ENCODE data around the gene MCC. TPM values are rescaled to one million over a fixed set of nuclear protein-coding genes. Genes with fewer than 3 reads are reported as not detected.

MCC gene
- polyA plus RNA-seq, 3 donors from 2014 or later = 0.53 to 1.2 (median 0.63) TPM

DNA sequence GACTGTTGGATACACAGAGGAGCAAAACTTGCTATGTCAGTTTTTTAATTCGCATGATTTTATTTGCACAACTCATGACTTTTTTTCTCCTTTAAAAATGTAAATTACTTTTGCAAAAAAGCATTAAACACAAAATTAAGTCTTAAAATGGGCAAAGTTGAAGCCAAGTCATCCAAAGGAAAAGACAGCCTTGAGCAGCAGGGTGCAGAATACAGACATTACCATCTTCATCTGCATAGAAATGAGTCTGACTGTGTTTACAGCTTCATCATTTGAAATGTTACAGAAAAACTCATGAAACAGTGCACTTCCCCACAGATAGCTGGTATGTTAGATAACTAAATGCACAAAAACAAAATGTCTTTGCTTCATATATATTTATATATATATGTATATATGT, 154.8 kb downstream of the MCC start:
- no peak for DNase-seq
- Mint-ChIP-seq H3K4me1 (peaks cover 9 to 11% of the 10 kb centered on the region in 2 donors), H3K27me3 (ENCODE audit: low read depth in 3 of 3) (peaks cover 0 to 5% (median 3%) of the 10 kb centered on the region in 3 donors), H3K36me3 (no peaks in the 10 kb centered on the region), H3K4me3 (no peak overlapping the region), H3K27ac (no peak overlapping the region), H3K9me3 (peaks cover 0 to 2% (median 0%) of the 10 kb centered on the region in 6 donors)

DNA sequence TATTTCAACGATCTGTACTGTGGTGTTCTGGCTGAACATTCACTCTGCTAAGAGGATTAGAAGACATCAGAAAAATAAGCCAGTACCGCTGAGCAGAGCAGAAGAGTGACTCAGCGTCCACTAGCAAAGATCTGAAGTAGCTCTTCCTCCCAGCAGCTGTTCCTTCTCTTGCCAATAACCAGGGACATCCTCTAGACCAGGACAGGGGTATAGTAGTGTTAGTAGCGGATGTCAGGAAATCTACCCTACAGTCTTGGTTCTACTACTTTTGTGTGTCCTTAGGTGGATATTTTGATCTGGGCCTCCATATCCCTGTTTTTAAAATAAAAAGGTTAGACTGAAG, 157.1 kb downstream of the MCC start:
- H3K27me3 Mint-ChIP-seq (ENCODE audit: low read depth in 3 of 3) = peaks cover 0 to 5% (median 3%) of the 10 kb centered on the region in 3 donors
- H3K27ac Mint-ChIP-seq = no peak overlapping the region
- DNase-seq = no peak
- no peaks in the 10 kb centered on the region for H3K36me3 Mint-ChIP-seq
- no peaks in the 10 kb centered on the region for H3K9me3 Mint-ChIP-seq
- H3K4me1 Mint-ChIP-seq = peaks cover 9 to 11% of the 10 kb centered on the region in 2 donors
- no peak overlapping the region for H3K4me3 Mint-ChIP-seq

DNA sequence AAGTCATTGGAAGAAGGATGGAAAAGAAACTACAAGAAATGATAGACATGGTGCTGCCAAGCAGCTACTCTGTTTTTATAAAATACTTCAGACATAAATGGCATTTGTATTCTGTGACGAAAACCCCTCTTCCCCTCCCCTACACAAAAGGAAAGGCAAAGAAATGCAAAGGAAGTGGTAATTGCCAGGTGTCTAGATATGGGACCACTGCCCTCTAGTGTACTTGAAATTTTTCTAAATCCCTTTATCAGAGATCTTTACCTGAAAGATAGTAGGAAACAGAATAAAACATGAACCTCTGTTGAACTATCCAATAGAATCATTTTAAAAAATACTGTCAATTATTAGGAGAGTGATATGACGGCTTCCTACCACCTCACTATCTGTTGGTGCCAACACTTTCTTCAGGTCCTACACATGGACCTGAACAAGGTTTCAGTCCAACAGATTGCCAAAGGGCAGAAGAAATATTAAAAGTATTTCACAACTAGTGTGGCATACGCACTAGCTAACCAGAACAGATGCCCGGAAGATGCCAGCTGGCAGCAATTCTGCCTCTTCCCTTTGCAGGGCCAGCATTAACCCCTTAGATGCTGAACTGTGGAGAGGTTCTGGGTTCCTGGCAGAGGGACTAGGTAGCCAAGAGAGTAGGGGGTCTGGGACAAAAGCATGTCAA, 157.6 kb downstream of the MCC start:
- no peaks in the 10 kb centered on the region for H3K36me3 Mint-ChIP-seq
- H3K27me3 Mint-ChIP-seq (ENCODE audit: low read depth in 3 of 3) = peaks cover 0 to 5% (median 3%) of the 10 kb centered on the region in 3 donors
- no peaks in the 10 kb centered on the region for H3K9me3 Mint-ChIP-seq
- no peak overlapping the region for H3K27ac Mint-ChIP-seq
- DNase-seq = peak; percentile 24 to 36 (median 27)
- H3K4me1 Mint-ChIP-seq = peaks cover 9 to 11% of the 10 kb centered on the region in 2 donors
- peak overlapping the region in 4 of 5 donors; percentile 4 to 39 (median 33) for H3K4me3 Mint-ChIP-seq

DNA sequence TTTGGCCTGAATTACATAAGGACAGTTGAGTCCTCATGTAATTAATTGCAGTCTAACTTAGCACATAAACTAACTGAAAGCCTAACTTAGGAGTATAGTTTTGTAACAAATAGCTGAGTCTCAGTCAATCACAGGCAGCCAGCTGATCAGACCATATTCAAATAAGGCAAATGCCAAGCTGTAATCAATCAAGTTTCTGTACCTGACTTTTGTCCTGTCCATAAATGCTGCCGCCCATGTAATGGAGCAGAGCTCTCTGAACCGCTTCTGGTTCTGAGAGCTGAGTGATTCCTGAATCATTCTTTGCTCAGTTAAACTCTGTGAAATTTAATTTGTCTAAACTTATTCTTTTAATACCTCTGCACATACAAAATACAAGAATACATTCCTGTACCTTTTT, 158.3 kb downstream of the MCC start:
- peak overlapping the region in 1 of 6 donors; percentile 46 for H3K27ac Mint-ChIP-seq
- H3K9me3 Mint-ChIP-seq = no peaks in the 10 kb centered on the region
- no peaks in the 10 kb centered on the region for H3K36me3 Mint-ChIP-seq
- no peak for DNase-seq
- peak overlapping the region in 2 of 5 donors; percentile 30 to 36 for H3K4me3 Mint-ChIP-seq
- H3K27me3 Mint-ChIP-seq (ENCODE audit: low read depth in 3 of 3) = peaks cover 0 to 5% (median 3%) of the 10 kb centered on the region in 3 donors
- H3K4me1 Mint-ChIP-seq = peaks cover 9 to 11% of the 10 kb centered on the region in 2 donors

GRCh38 chr5:113325054-113325453, 163.2 kb downstream of the MCC start:
- Mint-ChIP-seq H3K27me3 (ENCODE audit: low read depth in 3 of 3) (no peaks in the 10 kb centered on the region), H3K4me1 (peaks cover 0 to under 1% of the 10 kb centered on the region in 2 donors), H3K27ac (no peak overlapping the region), H3K9me3 (no peaks in the 10 kb centered on the region), H3K4me3 (no peak overlapping the region), H3K36me3 (no peaks in the 10 kb centered on the region)
- no peak for DNase-seq

DNA sequence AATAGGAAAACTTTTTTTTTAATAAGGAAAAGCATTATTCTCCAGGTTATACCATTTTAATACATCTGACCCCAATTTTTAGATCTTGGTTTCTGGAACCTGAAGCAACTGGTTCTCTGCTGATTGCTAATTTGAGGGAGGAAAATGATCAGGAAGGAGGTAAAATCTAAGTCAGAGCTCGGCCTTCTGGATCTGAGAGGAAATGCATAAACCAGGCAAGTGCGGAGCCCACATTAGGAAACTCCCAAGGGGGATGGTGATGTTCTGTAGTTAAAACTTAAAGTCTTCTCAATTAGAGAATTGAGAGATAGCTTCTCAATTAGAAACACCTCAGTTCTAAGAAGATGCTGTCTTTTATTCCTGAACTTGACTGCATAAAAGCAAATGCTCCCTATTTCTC, 167.0 kb downstream of the MCC start:
- no peak overlapping the region for H3K27ac Mint-ChIP-seq
- no peaks in the 10 kb centered on the region for H3K27me3 Mint-ChIP-seq (ENCODE audit: low read depth in 3 of 3)
- DNase-seq = no peak
- no peaks in the 10 kb centered on the region for H3K36me3 Mint-ChIP-seq
- H3K4me3 Mint-ChIP-seq = no peak overlapping the region
- no peaks in the 10 kb centered on the region for H3K9me3 Mint-ChIP-seq
- H3K4me1 Mint-ChIP-seq = no peaks in the 10 kb centered on the region

DNA sequence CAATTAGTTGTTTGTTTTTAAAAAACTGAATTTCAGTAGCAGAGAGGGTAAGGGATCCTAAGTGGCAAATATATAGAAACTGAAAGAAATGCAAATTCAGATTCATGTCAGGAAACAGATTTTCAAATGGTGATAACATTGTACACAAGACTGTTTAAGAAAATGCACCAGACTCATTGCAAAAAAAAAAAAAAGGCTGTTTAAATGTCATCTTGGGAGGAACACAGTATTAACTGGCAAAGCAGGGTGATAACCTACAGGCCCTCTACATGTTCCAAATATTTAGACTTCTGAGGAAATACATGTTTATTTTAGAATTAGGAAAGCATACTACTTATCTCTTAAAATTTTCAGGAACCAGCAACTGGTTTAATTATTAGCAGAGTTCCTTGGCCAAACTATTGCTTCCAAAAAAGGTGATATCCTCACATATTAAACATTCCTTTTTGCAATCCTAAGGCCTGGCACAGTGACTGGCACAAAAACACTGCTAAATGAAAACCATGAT, 167.9 kb downstream of the MCC start:
- no peaks in the 10 kb centered on the region for H3K36me3 Mint-ChIP-seq
- no peaks in the 10 kb centered on the region for H3K27me3 Mint-ChIP-seq (ENCODE audit: low read depth in 3 of 3)
- H3K27ac Mint-ChIP-seq = no peak overlapping the region
- no peak overlapping the region for H3K4me3 Mint-ChIP-seq
- no peaks in the 10 kb centered on the region for H3K4me1 Mint-ChIP-seq
- H3K9me3 Mint-ChIP-seq = no peaks in the 10 kb centered on the region
- no peak for DNase-seq

DNA sequence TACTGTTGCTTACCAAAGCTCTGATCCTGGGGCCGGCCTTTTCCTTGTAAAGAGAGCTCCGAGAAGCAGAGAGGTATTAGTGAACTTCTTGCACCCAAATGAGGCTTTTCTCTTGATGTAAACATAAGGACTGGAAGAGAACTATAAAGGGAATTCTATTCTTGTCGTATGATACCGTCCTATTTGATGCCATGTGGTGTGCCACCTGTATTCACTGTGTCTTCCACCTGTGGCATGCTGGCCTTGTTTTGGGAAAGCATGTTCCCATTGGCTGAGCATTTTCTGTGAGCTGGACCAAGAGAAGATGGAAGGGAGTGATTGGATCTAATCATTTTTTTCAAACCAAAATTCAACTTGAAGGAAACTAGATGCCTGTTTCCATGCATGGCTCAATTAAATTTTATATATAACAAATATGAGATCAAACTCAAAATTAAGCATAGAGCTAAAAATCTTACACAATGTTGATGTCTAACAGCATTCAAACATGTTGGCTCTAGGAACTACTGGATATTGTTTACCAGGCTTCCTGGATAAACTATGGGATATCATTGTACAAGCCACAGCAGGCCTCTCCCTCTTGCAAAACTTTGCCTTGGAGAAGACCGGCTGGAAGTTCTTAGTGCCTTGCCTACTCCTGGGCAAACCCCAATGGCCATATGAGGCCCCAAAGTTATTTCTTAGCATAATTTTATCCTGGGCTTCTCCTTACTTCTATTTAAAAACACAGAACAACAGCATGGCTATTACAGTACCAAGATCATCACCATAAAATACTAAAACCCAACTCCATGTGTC, 168.8 kb downstream of the MCC start:
- no peak overlapping the region for H3K4me3 Mint-ChIP-seq
- H3K27ac Mint-ChIP-seq = no peak overlapping the region
- no peaks in the 10 kb centered on the region for H3K9me3 Mint-ChIP-seq

GRCh38 chr5:113317636-113318035, 170.6 kb downstream of the MCC start:
- no peak overlapping the region for H3K4me3 Mint-ChIP-seq
- peaks cover 0 to 2% (median 0%) of the 10 kb centered on the region in 3 donors for H3K27me3 Mint-ChIP-seq (ENCODE audit: low read depth in 3 of 3)
- H3K4me1 Mint-ChIP-seq = no peaks in the 10 kb centered on the region
- H3K27ac Mint-ChIP-seq = no peak overlapping the region
- no peaks in the 10 kb centered on the region for H3K9me3 Mint-ChIP-seq
- H3K36me3 Mint-ChIP-seq = no peaks in the 10 kb centered on the region
- no peak for DNase-seq

More for the DNA sequence above, 168.8 kb downstream of the MCC start:
- Mint-ChIP-seq H3K27me3 (ENCODE audit: low read depth in 3 of 3) (no peaks in the 10 kb centered on the region), H3K4me1 (no peaks in the 10 kb centered on the region), H3K36me3 (no peaks in the 10 kb centered on the region)
- DNase-seq = no peak

GRCh38 chr5:113311301-113311700, 177.0 kb downstream of the MCC start:
- no peaks in the 10 kb centered on the region for H3K4me1 Mint-ChIP-seq

GRCh38 chr5:113302120-113302519, 186.1 kb downstream of the MCC start:
- Mint-ChIP-seq H3K27ac (no peak overlapping the region), H3K4me1 (no peaks in the 10 kb centered on the region), H3K9me3 (no peaks in the 10 kb centered on the region), H3K4me3 (no peak overlapping the region), H3K27me3 (ENCODE audit: low read depth in 3 of 3) (peaks cover 0 to 18% (median 7%) of the 10 kb centered on the region in 3 donors), H3K36me3 (peaks cover 0 to 4% (median 0%) of the 10 kb centered on the region in 3 donors)
- DNase-seq = no peak

More at GRCh38 chr5:113311301-113311700, 177.0 kb downstream of the MCC start:
- peaks cover 0 to 16% (median 2%) of the 10 kb centered on the region in 3 donors for H3K27me3 Mint-ChIP-seq (ENCODE audit: low read depth in 3 of 3)
- H3K9me3 Mint-ChIP-seq = peaks cover 0 to 1% (median 0%) of the 10 kb centered on the region in 6 donors
- no peak overlapping the region for H3K27ac Mint-ChIP-seq
- H3K4me3 Mint-ChIP-seq = no peak overlapping the region
- H3K36me3 Mint-ChIP-seq = no peaks in the 10 kb centered on the region
- DNase-seq = no peak

- Mint-ChIP-seq H3K27me3 (ENCODE audit: low read depth in 3 of 3) (peaks cover 2 to 12% (median 11%) of the 10 kb centered on the region in 3 donors), H3K9me3 (no peaks in the 10 kb centered on the region), H3K4me3 (no peak overlapping the region), H3K27ac (no peak overlapping the region), H3K36me3 (peaks cover 0 to 4% (median 0%) of the 10 kb centered on the region in 3 donors), H3K4me1 (peaks cover 5 to 9% of the 10 kb centered on the region in 2 donors)
- DNase-seq = no peak
Observed at GRCh38 chr5:113299591-113299990, 188.7 kb downstream of the MCC start.

GRCh38 chr5:113296676-113297075, 191.6 kb downstream of the MCC start:
- Mint-ChIP-seq H3K27me3 (ENCODE audit: low read depth in 3 of 3) (peaks cover 10 to 19% (median 16%) of the 10 kb centered on the region in 3 donors), H3K9me3 (no peaks in the 10 kb centered on the region)

GRCh38 chr5:113295111-113295539, 193.1 kb downstream of the MCC start:
- no peak for DNase-seq
- Mint-ChIP-seq H3K36me3 (peaks cover 0 to 7% (median 0%) of the 10 kb centered on the region in 3 donors), H3K27ac (peak overlapping the region in 3 of 6 donors; percentile 26 to 51 (median 37)), H3K9me3 (peaks cover 0 to 2% (median 0%) of the 10 kb centered on the region in 6 donors), H3K4me3 (peak overlapping the region; percentile 87 to 92 (median 91)), H3K27me3 (ENCODE audit: low read depth in 3 of 3) (peaks cover 10 to 19% (median 17%) of the 10 kb centered on the region in 3 donors), H3K4me1 (peaks cover 20 to 30% of the 10 kb centered on the region in 2 donors)

More at GRCh38 chr5:113296676-113297075, 191.6 kb downstream of the MCC start:
- no peak for DNase-seq
- peaks cover 20 to 30% of the 10 kb centered on the region in 2 donors for H3K4me1 Mint-ChIP-seq
- H3K27ac Mint-ChIP-seq = no peak overlapping the region
- H3K36me3 Mint-ChIP-seq = peaks cover 0 to 7% (median 0%) of the 10 kb centered on the region in 3 donors
- no peak overlapping the region for H3K4me3 Mint-ChIP-seq

All from immature natural killer cell (primary cell).